ENCODE results near the gene FAM20C. TPM values are rescaled to one million over a fixed set of nuclear protein-coding genes. Genes with fewer than 3 reads are reported as not detected.

The FAM20C gene
- total RNA-seq, 1 experiment from 2014 or later: 62.4 TPM

GRCh38 chr7:222716-223041 is 30.3 kb downstream of the FAM20C start:
- Histone ChIP-seq H3K4me3 (ENCODE audit: low read depth in 2 of 2, low read length in 2 of 2) (no peak overlapping the region), H3K9me3 (ENCODE audit: control insufficient read depth, insufficient read depth, low read depth, low read length) (no peaks in the 10 kb centered on the region), H3K4me1 (ENCODE audit: control insufficient read depth, insufficient read depth, low read length) (peaks cover 16% of the 10 kb centered on the region), H3K27me3 (ENCODE audit: control insufficient read depth, insufficient read depth, low read length) (no peaks in the 10 kb centered on the region), H3K36me3 (ENCODE audit: control insufficient read depth, insufficient read depth, low read length) (no peaks in the 10 kb centered on the region), H3K27ac (ENCODE audit: low read length) (no peak overlapping the region)
- no peak; the same call in 1 of the 2 replicates for ATAC-seq
- BruUV-seq (replicated peaks): no TSS peak
- in situ Hi-C loops (cut with HindIII; ENCODE audit: low pct_unique_long_range_greater_than_20kb, low sequenced_read_pairs) (no loop called here), intact Hi-C loops (cut with micrococcal nuclease; ENCODE audit: unreplicated experiment) (no loop called here)
- no peak for TF ChIP-seq TCF7L2 (IDR thresholded peaks at IDR 0.05; ENCODE audit: low read depth, low read length)
- no peak for TF ChIP-seq POLR2AphosphoS5 (IDR thresholded peaks at IDR 0.05; ENCODE audit: low read depth, low read length)
- TF ChIP-seq, protein P1, sequence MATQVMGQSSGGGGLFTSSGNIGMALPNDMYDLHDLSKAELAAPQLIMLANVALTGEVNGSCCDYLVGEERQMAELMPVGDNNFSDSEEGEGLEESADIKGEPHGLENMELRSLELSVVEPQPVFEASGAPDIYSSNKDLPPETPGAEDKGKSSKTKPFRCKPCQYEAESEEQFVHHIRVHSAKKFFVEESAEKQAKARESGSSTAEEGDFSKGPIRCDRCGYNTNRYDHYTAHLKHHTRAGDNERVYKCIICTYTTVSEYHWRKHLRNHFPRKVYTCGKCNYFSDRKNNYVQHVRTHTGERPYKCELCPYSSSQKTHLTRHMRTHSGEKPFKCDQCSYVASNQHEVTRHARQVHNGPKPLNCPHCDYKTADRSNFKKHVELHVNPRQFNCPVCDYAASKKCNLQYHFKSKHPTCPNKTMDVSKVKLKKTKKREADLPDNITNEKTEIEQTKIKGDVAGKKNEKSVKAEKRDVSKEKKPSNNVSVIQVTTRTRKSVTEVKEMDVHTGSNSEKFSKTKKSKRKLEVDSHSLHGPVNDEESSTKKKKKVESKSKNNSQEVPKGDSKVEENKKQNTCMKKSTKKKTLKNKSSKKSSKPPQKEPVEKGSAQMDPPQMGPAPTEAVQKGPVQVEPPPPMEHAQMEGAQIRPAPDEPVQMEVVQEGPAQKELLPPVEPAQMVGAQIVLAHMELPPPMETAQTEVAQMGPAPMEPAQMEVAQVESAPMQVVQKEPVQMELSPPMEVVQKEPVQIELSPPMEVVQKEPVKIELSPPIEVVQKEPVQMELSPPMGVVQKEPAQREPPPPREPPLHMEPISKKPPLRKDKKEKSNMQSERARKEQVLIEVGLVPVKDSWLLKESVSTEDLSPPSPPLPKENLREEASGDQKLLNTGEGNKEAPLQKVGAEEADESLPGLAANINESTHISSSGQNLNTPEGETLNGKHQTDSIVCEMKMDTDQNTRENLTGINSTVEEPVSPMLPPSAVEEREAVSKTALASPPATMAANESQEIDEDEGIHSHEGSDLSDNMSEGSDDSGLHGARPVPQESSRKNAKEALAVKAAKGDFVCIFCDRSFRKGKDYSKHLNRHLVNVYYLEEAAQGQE (IDR thresholded peaks at IDR 0.05; ENCODE audit: insufficient read depth in 1 of 2, low read depth in 2 of 2, low read length in 1 of 2): no peak
- TF ChIP-seq, protein P2, sequence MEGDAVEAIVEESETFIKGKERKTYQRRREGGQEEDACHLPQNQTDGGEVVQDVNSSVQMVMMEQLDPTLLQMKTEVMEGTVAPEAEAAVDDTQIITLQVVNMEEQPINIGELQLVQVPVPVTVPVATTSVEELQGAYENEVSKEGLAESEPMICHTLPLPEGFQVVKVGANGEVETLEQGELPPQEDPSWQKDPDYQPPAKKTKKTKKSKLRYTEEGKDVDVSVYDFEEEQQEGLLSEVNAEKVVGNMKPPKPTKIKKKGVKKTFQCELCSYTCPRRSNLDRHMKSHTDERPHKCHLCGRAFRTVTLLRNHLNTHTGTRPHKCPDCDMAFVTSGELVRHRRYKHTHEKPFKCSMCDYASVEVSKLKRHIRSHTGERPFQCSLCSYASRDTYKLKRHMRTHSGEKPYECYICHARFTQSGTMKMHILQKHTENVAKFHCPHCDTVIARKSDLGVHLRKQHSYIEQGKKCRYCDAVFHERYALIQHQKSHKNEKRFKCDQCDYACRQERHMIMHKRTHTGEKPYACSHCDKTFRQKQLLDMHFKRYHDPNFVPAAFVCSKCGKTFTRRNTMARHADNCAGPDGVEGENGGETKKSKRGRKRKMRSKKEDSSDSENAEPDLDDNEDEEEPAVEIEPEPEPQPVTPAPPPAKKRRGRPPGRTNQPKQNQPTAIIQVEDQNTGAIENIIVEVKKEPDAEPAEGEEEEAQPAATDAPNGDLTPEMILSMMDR (IDR thresholded peaks at IDR 0.05): no peak
- ChIA-PET CTCF (no interaction called here), POLR2A (no interaction called here)
- no peak for DNase-seq (ENCODE audit: low read depth, low spot score)

- POLR2A ChIA-PET: no interaction called here
- peaks cover 19% of the 10 kb centered on the region for H3K4me1 ChIP-seq (ENCODE audit: control insufficient read depth, insufficient read depth, low read length)
- no peak overlapping the region for H3K4me3 ChIP-seq (ENCODE audit: low read depth in 2 of 2, low read length in 2 of 2)
- no peaks in the 10 kb centered on the region for H3K27me3 ChIP-seq (ENCODE audit: control insufficient read depth, insufficient read depth, low read length)
- no TSS peak for BruUV-seq (replicated peaks)
- no peak overlapping the region for H3K27ac ChIP-seq (ENCODE audit: low read length)
- ATAC-seq (peak; percentile 40; the same call in 1 of the 2 replicates), DNase-seq (ENCODE audit: low read depth, low spot score) (no peak)
- in situ Hi-C loops (cut with HindIII; ENCODE audit: low pct_unique_long_range_greater_than_20kb, low sequenced_read_pairs) (no loop called here), intact Hi-C loops (cut with micrococcal nuclease; ENCODE audit: unreplicated experiment) (no loop called here)
- CTCF ChIA-PET: no interaction called here
- H3K36me3 ChIP-seq (ENCODE audit: control insufficient read depth, insufficient read depth, low read length): no peaks in the 10 kb centered on the region
- TF ChIP-seq TCF7L2 (IDR thresholded peaks at IDR 0.05; ENCODE audit: low read depth, low read length): no peak
- TF ChIP-seq, protein P1 (IDR thresholded peaks at IDR 0.05; ENCODE audit: insufficient read depth in 1 of 2, low read depth in 2 of 2, low read length in 1 of 2): no peak
- no peak for TF ChIP-seq SIN3A (IDR thresholded peaks at IDR 0.05; ENCODE audit: borderline replicate concordance, insufficient read depth, low read depth, low read length)
- TF ChIP-seq, protein P2 (IDR thresholded peaks at IDR 0.05): no peak
- TF ChIP-seq POLR2AphosphoS5 (IDR thresholded peaks at IDR 0.05; ENCODE audit: low read depth, low read length): no peak
- no peaks in the 10 kb centered on the region for H3K9me3 ChIP-seq (ENCODE audit: control insufficient read depth, insufficient read depth, low read depth, low read length)
Observed at GRCh38 chr7:223118-223800, 30.9 kb downstream of the FAM20C start.

Measured in Panc1 (cell line).